Heart left ventricle (tissue), 13 donors: Measurements from ENCODE around the gene GTF3A.

Source experiments
- CTCF ChIP-seq, 12 donors: fragments of 200-600 bp; sonication (generic) in 4 of 12; IDR thresholded peaks; one replicate each; pipeline versions ENCODE4 v1.5.0 to v1.8.0; 2018 to 2022; ENCODE audit warnings: antibody characterized with exemption in 12 of 12, mild to moderate bottlenecking in 5 of 12
- POLR2A ChIP-seq, 2 donors: fragments of 450-650 bp; IDR thresholded peaks; one replicate each; pipeline ENCODE4 v1.6.1; 2017; ENCODE audit warnings: antibody characterized with exemption in 2 of 2, mild to moderate bottlenecking in 2 of 2, moderate library complexity in 2 of 2
- donor health status: ischemic (EF 13 %, LVEDD 7.1; RV severe dilation, severe dysfunction).
- donor health status: DM: no; HTN: yes; CAD: no.
- donor health status: DM: no; HTN: no; CAD: no.
- donor health status: ischemic (EF 25% LVEDD 6.9; RV normal size, moderate dysfunction).
- donor health status: ischemic (EF 25% LVEDD 5.7; RV mildly dilated, moderate dysfunction).
- donor health status: ischemic (EF 35%, LVEDD 5.7; RV mildly dilated, moderate dysfunction).
- donor health status: nonischemic (EF 11% LVEDD 7.7; RV severe dilation, severe dysfunction).
- donor health status: DM: yes; HTN: yes; CAD: no.
- donor health status: PGD.
- donor health status: ischemic (EF 29% LVEDD 5.4; RV normal size, mild dysfunction).
- donor health status: nonischemic (EF 23%, LVEDD 6.1; RV moderate dilation, normal function).

GRCh38 chr13:27461940-27462584 is 37.6 kb downstream of the GTF3A start:
- TF ChIP-seq POLR2A (IDR thresholded peaks at IDR 0.05): no peak
- TF ChIP-seq CTCF (IDR thresholded peaks at IDR 0.05): no peak
